HG02852 (cell line): ENCODE data around the gene SCGB3A1.

Source experiments
- ATAC-seq: cut with Tn5 transposase; IDR thresholded peaks from one replicate; pipeline ENCODE4 v1.9.1; 2021; ENCODE audit warnings: mild to moderate bottlenecking, moderate library complexity; ENCODE audit not compliant: unreplicated experiment

Gene SCGB3A1

DNA sequence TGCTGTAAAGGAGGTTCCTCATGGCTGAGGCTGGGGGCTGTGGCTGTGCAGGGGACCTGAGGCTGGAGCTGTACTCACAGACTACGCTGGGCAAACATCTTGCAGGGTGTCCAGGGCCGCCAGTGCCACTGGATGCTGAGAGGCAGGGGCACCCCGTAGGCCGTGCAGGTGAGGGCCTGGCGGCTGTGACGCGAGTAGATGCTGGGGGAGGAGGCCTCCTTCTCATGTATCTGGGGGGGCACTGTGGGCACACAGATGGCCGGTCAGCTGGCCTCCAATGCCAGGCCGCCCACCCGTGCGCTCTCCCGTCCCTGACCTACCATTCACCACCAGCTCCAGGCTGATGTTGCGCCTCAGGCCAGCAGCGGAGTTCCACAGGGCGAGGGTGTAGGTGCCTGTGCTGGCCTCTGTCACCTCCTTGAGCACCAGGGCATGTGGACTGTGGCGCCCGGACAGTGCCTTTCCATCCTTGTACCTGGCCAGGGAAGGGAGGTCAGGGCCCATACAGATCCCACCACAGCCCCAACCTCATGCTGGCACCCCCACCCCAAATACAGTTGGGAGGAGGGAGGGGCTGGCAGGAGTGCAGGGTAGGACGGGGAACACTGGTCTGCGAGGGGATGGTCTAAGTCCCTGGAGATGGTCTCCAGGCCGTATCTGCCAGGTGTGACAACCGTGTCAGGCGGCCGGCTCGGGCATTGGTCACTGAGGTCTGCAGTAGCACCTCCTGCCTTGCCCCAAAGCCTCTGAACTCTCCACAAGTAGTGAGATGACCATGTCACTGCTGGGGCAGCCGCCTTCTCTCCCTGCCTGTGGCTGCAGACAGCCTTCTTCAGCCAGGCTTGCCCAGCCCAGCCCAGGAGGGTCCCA lies 34.7 kb upstream of the SCGB3A1 start:
- ATAC-seq, result no peak

- no peak for ATAC-seq
Measured at GRCh38 chr5:180625125-180625790, 34.0 kb upstream of the SCGB3A1 start.

DNA sequence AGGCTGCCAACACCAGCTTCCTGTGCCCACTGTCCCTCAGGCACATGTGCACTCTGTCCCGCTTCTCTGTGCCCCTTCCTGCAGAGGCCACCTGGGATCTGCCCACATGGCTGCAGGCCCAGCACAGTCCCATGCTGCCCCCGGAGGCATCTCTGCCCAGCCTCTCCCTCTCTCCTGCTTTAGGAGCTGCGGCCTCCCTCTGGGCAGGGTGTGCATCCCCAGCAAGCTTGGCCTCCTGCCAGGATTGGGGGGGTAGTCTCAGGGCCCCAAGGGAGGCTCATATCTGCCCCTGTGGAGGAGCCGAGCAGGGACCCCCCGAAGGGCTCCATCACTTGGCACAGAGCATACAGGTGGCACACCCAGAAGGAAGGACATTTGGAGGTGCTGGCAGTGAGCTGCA lies 33.3 kb upstream of the SCGB3A1 start:
- no peak for ATAC-seq

GRCh38 chr5:180623844-180624243 lies 32.5 kb upstream of the SCGB3A1 start:
- no peak for ATAC-seq

GRCh38 chr5:180623411-180623834 lies 32.1 kb upstream of the SCGB3A1 start:
- no peak for ATAC-seq

DNA sequence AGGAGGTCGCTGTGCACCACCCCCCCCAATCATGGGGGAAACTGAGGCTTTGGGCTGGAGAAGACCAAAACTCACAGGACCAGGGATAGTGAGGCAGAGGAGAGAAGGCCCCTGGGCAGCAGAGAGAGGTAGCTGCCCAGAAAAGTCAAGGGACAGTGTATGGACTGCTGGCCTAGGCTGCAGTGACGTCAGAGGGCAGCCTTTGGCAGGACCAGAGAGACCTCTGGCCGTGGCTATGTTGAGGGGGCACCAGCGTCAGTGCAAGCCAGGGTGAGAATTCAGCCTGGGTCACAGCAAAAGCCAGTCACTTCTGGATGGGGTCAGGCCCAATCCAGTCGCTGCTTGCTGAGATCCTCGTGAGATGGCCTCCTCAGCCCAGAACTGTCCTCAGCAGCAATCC lies 31.6 kb upstream of the SCGB3A1 start:
- ATAC-seq, result no peak

DNA sequence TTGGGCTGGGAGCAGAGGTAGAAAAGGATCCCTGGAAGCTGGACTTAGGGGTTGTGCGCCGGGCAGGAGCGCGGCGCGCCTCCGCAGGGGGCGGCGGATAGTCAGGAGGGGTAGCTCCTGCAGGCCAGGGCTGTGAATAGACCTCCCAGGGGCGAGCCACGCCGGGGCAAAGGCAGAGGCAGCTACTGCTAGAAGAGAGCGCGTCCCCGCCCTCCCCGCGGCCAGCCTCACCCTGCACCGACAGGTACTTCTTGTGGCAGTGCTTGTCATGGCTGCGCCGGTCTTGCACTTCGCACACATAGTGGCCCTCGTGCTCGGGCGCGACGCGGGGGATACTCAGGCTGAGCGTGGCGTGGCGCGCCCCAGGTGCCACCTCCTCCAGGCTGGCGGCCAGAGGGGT lies 30.0 kb upstream of the SCGB3A1 start:
- ATAC-seq, result no peak

DNA sequence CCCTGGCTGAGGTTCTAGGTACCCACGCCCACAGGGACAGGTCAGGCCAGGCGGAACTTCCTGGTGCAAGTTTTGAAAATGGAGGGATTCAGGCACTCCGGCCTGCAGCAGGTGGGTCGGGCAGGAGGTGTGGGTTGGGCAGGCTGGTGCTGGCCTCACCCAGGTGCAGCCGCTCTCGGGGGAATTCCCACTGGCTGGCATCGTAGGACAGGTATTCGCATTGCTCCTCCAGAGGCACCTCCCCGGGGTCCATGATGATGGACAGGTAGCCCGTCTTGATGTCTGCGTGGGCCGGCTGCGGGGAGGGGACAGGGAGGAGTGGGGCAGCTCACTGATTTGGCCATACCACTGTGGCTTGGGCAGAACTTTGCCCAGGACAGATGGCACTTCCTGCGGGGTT lies 28.7 kb upstream of the SCGB3A1 start:
- ATAC-seq, result no peak

GRCh38 chr5:180619563-180619915 lies 28.2 kb upstream of the SCGB3A1 start:
- ATAC-seq, result no peak

GRCh38 chr5:180618829-180619562 lies 27.7 kb upstream of the SCGB3A1 start:
- no peak for ATAC-seq

DNA sequence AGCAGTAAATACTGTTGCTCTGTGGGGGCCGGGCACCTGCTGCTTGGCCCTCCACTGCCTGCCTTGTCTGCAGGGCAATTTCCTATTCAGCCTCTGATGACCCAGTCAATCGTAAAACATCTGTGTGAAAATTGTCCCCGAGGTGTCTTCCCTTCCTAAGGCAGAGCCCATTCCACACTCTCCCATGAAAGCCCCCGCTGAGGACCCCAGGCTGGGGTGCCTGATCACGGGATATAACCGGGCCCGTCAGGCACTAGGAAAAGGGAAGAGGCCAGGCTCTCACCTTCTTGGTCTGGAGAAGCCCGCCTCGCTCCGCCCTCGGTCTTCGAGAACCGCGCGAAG lies 27.2 kb upstream of the SCGB3A1 start:
- no peak for ATAC-seq

GRCh38 chr5:180613814-180614188 lies 22.5 kb upstream of the SCGB3A1 start:
- ATAC-seq, result no peak

GRCh38 chr5:180613188-180613813 lies 22.0 kb upstream of the SCGB3A1 start:
- no peak for ATAC-seq

- ATAC-seq, result no peak
Measured at GRCh38 chr5:180612683-180613082, 21.4 kb upstream of the SCGB3A1 start.

DNA sequence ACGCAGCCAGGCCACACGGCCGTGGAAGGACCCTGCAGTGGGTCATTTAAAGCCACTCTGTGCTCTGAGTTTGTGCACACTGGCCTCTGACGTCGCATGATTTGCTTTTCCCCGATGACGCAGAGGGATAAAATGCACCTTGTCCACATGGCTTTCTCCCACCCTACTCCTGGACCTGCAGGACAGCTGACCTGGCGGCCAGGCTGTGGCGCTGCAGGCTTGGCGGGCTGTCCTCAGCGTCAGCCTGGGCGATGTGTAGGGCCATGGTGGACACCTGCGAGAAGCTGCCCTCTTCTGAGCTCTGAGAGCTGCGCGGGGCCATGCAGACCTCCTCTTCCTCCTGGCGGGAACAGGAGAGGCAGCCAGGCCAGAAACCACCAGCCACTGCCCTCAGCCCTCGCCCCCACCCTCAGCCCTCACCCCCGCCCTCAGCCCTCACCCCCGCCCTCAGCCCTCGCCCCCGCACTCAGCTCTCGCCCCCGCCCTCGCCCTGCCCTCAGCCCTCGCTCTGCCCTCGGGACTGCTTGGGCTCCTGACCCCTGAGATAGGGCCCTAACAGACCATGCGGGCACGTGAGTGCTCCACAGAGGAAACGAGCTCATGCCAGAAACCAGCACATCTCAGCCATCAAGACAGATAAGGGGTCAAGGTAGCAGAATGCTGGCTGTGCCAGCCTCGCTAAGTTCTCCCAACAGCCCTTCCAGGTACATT lies 20.0 kb upstream of the SCGB3A1 start:
- no peak for ATAC-seq

GRCh38 chr5:180609817-180610550 lies 18.7 kb upstream of the SCGB3A1 start:
- ATAC-seq, result no peak

GRCh38 chr5:180609386-180609785 lies 18.1 kb upstream of the SCGB3A1 start:
- no peak for ATAC-seq

GRCh38 chr5:180608572-180609310 lies 17.4 kb upstream of the SCGB3A1 start:
- no peak for ATAC-seq

DNA sequence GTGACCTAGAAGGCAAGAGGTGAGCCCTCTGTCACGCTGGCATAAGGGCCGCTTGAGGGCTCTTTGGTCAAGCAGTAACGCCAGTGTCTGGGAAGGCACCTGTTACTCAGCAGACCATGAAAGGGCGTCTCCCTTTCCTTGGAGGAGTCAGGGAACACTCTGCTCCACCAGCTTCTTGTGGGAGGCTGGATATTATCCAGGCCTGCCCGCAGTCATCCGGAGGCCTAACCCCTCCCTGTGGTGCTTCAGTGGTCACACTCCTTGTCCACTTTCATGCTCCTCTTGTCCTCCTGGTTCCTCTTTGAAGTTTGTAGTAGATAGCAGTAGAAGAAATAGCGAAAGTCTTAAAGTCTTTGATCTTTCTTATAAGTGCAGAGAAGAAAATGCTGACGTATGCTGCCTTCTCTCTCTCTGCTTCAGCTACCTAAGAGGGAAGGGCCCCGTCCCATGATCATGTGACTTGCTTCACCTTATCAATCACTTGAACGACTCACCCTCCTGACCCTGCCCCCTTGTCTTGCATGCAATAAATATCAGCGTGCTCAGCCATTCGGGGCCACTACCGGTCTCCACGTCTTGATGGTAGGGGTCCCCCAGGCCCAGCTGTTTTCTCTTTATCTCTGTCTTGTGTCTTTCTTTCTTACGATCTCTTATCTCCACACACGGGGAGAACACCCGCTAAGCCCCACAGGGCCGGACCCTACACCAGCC lies 16.7 kb upstream of the SCGB3A1 start:
- no peak for ATAC-seq
